Activated naive CD4-positive, alpha-beta T cell treated with Interleukin-2 at 50 U/mL for 16 hours (primary cell): ENCODE data around the gene KCNE4.

Source experiments
- DNase-seq: peaks from one replicate; pipeline ENCODE4 v3.0.0-alpha.2; 2020

The KCNE4 gene

DNA sequence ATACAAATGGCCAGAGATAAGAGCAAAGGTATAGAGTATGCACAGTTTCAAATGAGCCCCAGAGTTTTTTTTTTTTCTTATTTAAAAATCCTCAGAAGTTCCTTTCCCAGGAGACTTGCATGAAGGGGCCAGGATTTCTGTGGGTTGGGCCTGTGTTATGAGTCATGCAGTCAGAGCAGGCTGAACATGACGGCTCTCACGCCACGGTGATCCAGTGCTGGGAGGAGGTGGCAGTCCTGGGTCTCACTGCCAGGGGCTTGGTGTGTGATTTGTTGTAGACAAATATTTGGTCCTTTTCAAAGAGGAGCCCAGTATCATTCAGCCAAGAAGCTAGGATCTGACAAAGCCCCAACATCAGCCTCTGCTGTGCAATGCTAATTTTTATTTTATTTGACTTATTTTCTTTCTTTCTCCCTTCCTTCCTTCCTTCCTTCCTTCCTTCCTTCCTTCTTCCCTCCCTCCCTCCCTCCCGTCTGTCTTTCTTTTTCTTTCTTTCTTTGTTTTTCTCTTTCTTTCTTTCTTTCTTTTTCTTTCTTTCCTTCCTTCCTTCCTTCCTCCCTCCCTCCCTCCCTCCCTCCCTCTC is 10.4 kb upstream of the KCNE4 start:
- DNase-seq, result no peak

DNA sequence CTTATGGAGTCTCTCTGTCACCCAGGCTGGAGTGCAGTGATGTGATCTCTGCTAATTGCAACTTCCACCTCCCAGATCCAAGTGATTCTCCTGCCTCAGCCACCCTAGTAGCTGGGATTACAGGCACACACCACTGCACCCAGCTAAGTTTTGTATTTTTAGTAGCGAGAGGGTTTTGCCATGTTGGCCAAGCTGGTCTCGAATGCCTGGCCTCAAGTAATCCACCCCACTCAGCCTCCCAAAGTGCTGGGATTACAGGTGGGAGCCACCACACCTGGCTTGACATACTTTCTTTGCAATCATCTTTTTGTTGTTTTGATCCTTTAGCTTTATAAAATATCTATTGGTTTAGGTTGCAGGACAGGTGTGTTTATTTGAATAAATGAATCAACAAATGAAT is 9.7 kb upstream of the KCNE4 start:
- DNase-seq, result no peak

DNA sequence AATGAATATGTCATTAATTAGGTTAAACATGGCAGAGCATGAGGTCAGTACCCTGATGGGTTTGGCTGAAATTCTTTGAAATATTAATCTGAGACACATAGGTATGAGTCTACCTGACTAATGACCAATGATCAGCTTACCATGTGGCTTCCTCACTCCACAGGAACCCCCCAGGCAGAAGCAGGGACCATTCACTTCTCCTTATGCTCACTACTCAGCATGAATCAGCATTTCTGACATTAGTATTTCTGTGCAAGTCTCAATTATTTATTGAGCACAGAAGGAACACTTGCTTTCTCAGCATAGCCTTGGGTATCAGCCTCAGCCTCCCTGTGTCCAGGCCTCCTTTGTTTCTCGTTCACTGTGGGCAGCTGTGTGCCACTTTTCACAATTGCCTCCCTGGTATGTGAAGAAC is 9.3 kb upstream of the KCNE4 start:
- no peak for DNase-seq

DNA sequence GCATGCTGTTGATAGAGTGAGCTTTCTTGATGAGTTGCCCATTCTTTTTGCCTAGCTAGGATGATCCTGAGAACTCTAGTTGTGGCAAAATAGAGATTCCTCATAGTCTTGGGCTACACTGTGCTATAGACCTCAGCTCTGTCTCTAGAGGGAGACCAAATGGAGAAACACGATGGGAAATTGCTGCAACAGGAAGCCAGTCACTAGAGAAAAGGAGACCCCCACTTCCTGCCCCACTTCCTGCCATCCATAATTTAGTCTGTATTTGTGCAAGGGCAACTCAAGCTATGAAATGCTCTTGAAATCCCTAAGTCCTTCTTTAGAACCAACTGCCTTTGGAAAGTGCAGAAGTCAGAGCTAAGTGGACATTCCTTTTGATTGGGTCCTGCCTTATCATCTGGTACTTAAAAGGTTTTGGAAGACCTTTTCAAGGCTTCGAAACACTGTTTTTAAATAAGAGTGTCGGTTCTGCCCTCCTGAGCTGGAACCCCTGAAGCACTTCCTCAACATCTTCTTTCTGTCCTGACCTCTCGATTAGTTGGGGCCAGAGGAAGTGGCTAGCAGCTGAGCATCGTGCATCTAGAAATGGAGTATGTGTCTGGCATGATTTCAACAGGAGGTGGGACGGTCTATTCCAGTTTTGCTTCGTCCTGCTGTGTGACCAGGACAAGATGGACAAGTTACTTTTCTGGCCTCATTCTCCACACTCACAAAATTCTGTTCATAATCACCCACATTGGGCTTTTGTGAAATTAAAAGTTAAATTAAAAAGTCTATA is 8.6 kb upstream of the KCNE4 start:
- DNase-seq, result no peak

DNA sequence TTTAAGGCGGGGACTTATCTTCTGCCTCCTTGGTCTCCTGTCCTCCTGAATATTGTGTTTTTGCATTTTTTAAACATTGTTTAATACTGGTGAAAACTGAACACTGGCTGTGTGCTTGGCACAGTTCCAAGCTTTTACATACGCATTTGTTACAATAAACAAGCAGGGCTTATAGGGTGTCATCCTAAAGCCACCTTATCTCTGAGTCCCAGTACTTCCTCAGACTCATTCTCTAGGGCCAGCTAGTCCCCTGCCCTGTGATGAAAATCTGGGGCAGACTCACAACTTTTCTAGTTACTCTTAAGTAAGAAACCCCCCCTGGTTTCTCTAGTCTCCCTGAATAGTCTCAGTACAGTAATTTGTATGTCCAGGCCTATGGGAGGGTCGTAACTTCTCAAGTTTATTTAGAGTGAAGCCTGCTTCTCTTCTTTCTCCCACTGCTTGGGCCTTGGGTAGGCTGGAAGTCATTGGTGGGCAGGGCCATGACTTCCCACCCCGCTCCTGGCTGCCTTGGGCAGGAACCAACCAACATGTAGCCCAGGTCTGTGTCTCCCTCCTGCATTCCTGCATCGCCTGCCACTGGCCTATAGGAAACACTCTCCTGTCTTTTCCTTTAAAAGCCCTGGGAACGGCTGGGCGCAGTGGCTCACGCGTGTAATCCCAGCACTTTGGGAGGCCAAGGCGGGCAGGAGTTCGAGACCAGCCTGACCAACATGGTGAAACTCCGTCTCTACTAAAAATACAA is 7.7 kb upstream of the KCNE4 start:
- no peak for DNase-seq

DNA sequence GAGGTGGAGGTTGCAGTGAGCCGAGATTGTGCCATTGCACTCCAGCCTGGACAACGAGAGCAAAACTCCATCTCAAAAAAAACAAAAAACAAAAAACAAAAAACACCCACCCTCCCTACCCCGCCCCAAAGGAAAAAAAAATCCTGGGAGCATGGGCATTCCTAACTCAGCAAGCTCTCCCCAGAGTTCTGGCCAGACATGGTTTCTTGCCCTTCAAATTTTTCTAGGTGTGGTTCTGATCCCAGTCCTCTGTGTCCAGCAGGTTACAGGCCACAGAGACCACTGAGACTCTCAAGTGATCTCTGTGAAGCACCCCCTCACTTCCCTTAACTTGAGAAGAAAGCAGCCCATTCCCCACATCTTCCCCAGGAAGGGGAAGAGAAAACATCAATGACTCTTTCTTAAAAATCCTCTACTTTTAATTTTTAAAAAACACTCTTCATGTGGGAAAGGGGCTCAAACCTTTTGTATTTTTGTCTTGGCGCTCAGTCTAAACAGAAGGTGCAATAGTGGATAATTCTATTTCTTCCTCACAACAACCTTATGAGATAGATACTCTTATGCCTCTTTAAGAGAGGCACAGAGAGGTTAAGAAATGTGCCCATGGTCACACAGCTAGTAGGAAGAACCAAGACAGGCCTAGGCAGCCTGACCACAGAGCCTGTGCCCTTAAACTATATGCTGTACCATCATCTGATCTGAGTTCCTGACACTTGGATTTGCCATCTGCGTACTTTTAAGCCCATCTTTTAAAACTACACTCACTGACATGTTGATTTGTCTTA is 6.9 kb upstream of the KCNE4 start:
- DNase-seq, result no peak

DNA sequence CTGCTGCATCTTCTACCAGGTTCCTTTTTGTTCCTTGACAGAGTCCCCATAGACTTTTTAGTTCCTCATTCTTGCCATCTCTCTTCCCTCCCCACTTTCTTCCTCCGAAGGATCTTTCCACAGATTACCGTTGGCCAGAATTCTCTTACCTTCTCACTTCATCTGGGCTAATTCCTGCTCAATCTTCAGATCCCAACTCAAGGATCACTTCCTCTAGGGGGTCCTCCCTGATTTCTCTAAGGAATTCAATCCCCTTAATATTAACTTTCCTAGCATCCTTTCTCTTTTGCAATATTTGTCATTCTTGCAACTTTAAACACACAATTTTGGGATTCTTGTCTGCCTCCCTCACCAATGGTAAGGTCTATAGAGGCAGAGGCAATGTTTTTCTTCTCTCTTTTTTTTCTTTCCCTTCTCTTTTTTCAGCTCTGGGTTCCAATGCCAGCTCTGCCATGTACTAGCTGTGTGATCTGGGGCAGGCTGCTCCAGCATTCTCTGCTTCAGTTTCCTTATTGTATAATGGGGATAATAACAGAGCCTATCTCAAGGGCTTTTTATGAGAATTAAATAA is 5.4 kb upstream of the KCNE4 start:
- DNase-seq, result no peak

DNA sequence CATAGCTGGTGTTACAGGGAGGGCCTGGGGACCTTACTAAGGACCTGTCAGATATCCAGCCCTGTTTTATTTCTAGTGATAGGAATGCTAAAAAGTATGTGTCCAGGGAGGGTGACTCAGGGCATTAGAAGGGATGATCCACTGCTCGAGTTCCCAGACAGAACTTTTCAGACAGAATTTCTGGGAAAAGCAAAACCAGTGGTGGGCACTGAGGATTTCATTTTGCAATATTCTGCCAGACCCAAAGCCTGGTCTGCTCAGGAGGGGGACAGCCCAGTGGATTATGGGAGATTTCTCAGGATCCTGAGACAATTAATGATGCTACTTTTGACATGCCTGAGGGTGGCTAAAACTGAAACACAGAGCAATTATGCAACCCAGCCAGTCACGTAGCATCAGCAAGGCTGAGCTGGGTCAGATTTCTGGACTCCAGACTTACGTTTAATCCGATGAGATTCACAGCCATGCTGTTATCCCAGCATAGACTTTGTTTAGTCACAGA is 4.7 kb upstream of the KCNE4 start:
- DNase-seq, result no peak

DNA sequence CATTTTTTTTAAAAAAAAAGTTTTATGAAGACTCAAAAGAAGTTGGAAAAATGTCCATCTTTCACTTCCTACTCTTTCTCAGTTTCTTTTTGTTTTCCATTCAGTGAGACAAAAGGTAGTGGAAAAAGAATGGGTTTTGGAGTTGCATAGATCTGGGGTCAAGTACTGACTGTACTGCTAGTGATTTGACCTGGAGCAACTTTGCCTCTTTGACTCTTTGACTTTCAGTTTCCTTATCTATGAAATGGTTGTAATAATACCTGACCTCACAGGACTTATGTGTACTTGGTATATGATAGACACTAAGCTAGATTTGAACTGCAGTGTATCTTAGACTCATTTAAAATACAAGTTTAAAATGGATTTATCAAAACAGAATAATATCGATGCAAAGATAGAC is 3.5 kb upstream of the KCNE4 start:
- DNase-seq, result no peak

DNA sequence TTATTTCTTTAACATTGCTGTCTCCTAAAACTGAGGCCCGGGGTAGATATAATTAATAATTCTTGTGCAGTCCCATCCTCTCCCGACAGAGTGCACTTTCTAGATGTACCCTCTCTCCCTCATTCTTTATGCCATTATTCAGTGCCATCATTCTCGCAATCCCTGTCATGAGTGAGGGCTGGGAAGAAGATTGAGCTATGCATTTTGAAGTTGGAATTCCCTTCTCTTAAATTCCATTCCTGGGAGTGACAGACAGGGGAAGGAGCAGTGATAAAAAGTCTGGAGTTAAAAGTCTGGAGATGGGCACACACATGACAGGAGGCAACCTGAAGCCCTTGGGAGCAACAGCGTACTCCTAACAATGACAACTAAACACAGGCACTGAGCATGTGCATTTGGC is 2.6 kb upstream of the KCNE4 start:
- DNase-seq, result no peak

DNA sequence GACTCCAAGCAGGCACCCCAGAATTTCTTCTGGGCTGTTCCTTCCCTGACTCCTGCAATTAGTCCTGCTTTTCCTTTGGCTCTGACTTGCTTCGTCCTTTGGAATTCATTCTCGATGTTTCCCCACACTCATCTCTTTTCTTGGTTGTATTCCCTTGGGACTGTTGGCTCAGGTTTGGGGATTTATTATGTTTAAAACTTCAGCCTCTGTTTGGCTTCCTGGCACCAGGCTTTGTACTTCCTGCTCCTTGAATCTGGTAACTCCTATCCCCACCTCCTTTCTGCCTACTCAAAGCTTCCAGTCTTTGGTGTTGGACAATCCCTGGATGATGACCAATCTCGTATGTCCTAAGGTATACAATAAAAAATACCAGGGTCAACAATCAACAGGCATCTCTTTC is 1.8 kb upstream of the KCNE4 start:
- DNase-seq, result no peak

DNA sequence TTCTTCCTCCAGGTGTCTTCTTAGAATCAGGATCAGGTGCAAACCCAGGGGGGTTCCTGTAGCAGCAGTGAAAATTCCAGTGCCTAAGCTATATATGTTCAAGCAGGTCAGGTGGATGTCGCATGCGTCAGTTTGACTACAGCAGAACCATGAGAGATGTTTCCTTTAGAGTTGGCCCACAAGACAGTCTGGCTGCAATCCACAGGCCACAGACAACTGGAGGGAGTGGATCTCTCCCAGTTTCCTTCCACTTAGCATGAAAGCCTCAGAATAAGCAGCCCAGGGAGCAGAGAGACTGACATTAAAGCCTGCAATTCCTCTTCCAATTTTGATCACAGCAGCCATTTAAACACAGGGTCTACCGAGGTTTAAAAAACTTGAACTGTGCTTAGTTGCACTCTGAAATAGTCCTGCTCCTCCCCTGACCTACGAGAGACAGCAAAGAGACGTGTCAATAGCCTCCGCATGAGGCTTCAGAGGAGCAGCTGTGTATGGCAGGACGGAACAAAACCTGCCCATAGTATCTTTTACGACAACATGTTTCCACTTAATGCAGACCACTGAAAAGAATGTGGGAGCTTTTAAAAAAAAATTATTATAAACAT is 988 bp upstream of the KCNE4 start:
- DNase-seq, result no peak

DNA sequence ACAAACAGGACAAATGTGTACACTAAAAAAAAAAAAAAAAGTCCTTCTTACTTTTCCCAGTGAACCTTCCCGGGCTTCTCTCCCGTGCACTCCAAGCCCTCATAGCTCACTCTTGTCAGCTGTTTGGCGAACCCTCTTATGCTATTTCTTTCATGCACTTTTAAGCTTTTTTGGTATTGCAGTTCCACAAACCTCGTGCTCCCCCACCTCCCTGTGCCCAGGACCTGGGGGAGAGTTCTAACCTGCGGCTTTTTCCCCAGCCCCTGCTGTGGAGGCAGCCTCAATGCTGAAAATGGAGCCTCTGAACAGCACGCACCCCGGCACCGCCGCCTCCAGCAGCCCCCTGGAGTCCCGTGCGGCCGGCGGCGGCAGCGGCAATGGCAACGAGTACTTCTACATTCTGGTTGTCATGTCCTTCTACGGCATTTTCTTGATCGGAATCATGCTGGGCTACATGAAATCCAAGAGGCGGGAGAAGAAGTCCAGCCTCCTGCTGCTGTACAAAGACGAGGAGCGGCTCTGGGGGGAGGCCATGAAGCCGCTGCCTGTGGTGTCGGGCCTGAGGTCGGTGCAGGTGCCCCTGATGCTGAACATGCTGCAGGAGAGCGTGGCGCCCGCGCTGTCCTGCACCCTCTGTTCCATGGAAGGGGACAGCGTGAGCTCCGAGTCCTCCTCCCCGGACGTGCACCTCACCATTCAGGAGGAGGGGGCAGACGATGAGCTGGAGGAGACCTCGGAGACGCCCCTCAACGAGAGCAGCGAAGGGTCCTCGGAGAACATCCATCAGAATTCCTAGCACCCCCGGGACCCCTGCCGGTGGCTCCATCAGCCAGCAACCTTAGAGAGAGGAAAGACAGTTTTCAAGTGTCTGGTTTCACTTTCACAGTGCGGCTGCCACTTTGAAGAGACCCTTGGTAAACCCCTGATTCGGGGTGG is 826 bp downstream of the KCNE4 start:
- DNase-seq, result no peak

DNA sequence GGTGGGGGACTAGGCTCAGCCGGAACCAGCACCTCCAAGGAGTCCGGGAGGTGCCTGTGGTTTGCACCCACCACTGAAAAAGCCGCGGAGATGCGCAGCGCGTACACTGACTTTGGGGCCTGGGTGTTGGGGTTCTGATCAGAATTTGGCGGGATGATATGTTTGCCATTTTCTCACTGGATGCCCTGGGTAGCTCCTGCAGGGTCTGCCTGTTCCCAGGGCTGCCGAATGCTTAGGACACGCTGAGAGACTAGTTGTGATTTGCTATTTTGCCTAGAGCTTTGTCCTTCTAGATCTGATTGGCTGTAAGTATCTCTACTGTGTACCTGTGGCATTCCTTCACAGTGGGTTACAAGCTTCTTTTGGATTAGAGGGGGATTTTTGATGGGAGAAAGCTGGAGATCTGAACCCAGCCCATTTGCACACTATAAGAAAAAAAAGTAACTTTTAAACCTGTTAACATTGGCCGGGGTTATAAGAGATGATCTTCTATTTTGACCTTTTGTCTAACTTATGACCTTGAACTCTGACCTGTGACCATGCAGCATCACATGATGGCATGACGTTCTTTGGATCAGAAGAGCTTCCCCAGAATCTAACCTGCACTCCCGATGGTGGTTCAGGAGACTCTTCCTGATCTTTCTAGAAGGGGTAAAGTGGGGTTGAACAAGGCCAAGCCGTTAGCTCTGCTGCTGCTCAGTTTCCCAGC is 1.6 kb downstream of the KCNE4 start:
- no peak for DNase-seq

DNA sequence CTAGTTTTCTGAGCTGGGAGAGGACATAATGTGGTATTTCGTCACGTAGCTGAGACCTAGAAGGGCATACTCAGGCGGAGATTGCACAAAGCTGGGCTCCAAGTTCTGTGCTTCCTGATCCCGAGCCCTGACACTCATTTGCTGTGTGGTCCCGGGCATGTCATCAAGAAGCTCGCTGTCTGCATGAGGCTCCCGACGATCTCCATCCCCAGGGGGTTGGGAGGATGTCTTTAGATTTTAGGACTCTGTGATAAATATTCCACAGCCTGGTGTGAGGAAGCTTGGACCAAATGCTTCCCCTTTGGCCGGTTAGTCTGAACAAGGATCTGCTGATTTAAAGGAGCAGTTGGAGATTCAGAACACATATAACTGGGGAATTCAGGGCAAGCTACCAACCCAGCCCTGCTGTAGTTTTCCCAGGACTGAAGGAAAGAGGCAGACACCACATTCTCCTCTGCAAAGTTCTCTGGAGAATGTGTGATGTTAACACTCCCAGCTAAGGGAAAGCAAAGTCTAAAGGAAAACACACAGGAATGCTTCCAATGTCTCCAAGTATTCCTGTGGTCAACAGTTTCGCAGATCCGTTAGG is 2.3 kb downstream of the KCNE4 start:
- no peak for DNase-seq

DNA sequence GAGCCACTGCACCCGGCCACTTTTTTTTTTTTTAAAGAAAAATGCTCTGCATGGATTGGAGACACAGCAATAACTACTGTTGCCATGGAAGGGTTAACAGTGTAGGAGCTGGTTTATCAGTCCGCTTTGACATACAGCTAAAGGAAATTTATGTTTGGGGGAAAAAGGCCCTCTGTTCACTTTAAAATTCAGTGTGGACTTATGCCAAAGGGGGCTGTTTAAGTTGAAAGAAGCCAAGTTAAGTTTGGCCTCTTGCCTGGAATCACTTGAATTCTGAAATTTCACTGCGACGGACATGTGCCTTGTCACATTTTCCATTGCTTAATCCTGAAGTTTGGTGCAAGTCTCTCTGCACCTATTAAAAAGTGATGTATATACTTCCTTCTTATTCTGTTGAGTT is 3.1 kb downstream of the KCNE4 start:
- DNase-seq, result no peak

DNA sequence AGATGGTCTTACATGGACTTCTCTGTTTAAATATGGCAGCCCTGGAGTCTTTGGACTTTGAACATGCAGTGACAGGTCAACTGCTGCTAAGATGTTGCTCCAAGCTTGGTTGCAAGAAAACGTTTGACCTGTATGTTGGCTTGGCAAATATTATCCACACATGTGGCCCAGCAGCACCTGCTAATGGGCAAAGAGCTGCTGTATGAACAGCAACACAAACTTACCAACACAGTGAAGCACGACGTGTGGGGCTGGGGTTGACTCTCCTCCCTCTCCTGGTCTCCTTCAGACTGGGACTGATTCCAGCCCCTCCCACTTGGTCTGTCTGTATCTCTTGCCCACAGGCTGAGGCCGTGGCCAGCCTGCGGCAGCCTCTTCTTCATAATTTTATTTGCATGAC is 3.8 kb downstream of the KCNE4 start:
- no peak for DNase-seq

DNA sequence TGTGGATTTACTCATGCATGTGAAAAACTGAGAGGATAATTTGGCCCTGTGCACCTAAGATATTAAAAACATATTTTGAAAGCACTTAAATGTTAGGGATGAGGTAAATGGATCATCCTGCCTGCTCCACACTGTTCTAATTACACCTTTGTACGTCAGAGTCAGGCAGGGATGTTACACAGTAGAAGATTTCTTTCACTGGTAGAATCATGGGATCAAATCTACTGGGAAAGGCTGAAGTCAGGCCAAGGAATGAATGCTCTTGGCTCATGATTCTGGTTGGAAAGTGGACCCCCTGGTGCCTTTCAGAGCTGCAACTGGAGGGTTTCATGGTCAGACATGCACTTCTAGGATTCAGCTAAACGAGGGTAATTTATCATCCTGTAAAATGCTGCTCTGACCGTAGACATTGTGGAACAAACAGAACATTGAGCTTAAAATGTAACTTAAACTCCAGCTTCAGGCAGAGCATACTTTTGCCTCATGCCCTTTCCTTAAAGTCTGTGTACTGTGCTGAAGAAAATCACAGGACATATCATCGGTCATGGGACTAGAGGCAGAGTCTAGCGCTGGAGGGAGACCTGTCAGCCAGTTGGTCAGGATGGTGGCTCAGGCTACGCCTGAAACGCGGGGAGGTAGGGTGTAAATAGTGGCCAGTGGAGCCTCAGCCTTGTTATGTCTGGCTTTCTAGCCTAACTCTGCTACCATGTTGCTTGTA is 4.9 kb downstream of the KCNE4 start:
- DNase-seq, result no peak

DNA sequence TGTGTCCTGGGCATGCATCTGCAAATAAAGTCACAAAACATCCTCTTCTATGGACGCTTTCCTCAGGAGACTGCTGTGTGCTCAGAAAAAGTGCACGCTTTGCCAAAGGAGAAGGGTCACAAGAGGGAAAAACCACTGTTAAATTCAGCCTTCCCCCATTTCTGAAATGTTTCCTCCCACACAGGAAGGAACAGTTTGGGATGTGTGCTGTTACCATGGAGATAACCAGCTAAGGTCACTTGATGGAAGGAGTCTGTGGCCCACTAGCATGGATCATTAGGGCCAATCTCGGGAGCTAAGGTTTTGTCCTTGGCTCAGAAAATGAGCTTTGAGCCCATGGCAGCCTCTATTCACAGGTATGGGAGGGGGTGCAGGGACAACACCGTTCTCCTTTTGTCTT is 5.6 kb downstream of the KCNE4 start:
- no peak for DNase-seq
